Endometrial microvascular endothelial cells (primary cell): ENCODE measurements around the gene TLCD3B. TPM values are rescaled to one million over a fixed set of nuclear protein-coding genes. Genes with fewer than 3 reads are reported as not detected.
"Not testable (repeated sequence)": the region's sequence is repeated elsewhere in the genome, so short reads cannot be mapped to it uniquely, and the experiment has no call there.

Experiments
- in situ Hi-C: cut with HindIII; loops from 2 replicates; pipeline ENCODE4 v1.10.0; 2017; ENCODE audit warnings: low sequenced_read_pairs, low pct_unique_long_range_greater_than_20kb; ENCODE audit errors: inconsistent ontology term
- total RNA-seq: library from RNA; depleted of rRNA; stranded (reverse); fragments of >200 nt; gene quantifications from one replicate; pipeline ENCODE4 v1.2.3, GENCODE V29; 2015; ENCODE audit errors: inconsistent ontology term

Gene TLCD3B
- total RNA-seq, 1 donor from 2014 or later = 0.84 TPM

GRCh38 chr16:30063893-30064728 lies 33.0 kb upstream of the TLCD3B start:
- in situ Hi-C loops = no loop called here

DNA sequence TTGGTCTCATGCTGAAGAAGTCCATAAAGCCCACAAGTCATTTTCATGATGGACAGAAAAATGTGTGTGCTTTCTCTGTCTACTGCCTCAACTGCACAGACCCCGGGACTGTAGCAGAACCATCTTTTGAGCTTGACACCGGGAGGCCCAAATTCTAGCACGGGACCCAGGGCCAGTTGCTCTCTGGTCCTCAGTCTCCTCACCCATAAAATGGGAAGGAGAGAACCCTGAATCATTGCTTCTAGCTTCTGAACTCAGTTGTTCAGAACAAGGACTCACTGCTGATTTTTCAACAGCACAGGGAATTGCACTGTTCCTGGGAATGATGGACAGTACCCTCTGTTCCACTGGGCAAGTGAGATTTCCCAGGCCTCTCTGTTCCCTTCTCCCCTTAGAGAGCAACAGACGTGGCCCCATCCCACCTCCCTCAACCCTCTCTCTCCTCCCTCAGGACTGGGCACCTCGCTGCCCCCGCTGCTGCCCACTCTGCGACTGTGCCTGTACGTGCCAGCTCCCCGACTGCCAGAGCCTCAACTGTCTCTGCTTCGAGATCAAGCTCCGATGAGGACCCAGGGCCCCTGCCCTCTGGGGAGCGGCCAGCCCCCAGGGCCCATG lies 32.3 kb upstream of the TLCD3B start:
- in situ Hi-C loops = no loop called here

GRCh38 chr16:30060836-30061554 lies 29.9 kb upstream of the TLCD3B start:
- in situ Hi-C loops = no loop called here

DNA sequence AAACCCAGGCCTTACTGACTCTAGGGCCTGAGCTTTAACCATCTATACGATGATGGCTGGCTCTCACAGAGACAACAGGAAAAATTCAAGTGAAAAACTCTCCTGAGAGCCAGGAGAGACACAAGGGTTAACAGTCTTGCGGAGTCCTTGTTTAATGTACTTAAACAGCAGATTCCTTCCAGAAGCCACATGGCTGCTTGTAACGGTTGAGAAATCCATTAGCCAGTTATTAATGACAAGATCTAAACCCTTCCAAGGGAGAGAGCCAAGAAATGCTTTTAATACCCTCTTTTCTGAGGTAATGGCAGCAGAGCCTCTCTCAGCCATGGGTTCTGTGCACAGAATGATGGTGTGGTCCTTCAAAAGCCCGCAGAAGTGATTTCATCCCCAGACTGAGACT lies 29.3 kb upstream of the TLCD3B start:
- in situ Hi-C loops = no loop called here

GRCh38 chr16:30054959-30055553 lies 24.0 kb upstream of the TLCD3B start:
- in situ Hi-C loops = no loop called here

DNA sequence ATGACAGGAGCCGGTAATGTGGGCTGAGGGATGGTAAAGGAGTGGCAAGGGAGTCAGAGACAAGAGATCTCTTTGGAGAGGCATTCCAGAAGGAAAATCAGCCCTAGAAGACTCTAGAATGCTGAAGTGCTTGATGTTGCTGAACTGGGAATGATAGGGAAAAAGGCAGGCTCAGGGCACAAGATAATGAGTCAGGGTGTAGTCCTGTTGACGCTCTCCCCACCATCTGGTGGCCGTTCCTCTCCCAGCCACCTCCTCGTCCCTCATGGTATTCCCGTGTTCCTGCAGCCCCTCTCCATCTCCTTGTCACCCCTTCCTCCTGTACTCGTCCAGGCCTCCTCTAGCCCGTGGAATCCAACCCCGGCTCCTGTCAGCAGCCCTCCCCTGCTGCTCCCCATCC lies 23.4 kb upstream of the TLCD3B start:
- in situ Hi-C loops = no loop called here

GRCh38 chr16:30053376-30054015 lies 22.4 kb upstream of the TLCD3B start:
- in situ Hi-C loops = no loop called here

GRCh38 chr16:30052671-30053372 lies 21.8 kb upstream of the TLCD3B start:
- in situ Hi-C loops = no loop called here

- in situ Hi-C loops = no loop called here
Observed at GRCh38 chr16:30051518-30051917, 20.4 kb upstream of the TLCD3B start.

- in situ Hi-C loops = no loop called here
Observed at GRCh38 chr16:30049871-30050270, 18.8 kb upstream of the TLCD3B start.

DNA sequence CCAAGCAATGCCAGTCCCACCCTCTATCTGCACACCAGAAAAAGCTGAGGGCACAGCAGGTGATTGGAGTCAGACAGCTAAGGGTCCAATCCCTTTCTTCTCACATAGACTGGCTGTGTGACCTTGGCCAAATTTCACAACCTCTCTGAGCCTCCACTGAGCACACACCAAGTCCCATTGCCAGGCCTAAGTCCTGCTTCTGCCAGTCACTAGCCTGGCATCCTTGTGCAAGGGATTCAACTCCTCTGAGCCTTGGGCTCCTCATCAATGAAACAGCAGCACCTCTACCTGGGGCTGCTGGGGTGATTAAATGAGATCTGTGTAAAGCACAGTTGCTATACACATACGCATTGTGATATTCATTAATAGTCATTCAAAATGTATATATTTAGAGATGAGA lies 15.5 kb upstream of the TLCD3B start:
- in situ Hi-C loops = no loop called here

GRCh38 chr16:30046178-30046577 lies 15.1 kb upstream of the TLCD3B start:
- in situ Hi-C loops = no loop called here

- in situ Hi-C loops = no loop called here
Observed at GRCh38 chr16:30041841-30042240, 10.8 kb upstream of the TLCD3B start.

DNA sequence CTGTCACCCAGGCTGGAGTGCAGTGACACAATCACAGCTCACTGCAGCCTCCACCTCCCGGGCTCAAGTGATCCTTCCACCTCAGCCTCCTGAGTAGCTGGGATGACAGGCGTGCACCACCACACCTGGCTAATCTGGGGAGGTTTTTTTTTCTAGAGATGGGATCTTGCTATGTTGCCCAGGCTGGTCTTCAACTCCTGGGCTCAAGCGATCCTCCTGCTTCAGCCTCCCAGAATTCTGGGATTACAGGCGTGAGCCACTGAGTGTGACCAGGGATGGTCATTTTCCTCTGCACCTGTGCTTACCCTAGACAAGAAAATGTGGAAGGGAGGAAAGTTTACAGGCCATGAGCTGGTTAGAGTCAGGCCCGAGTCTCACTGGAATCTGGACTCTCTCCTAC lies 9.6 kb upstream of the TLCD3B start:
- in situ Hi-C loops = not testable (repeated sequence)

- in situ Hi-C loops = no loop called here
Observed at GRCh38 chr16:30040221-30040620, 9.2 kb upstream of the TLCD3B start.

- in situ Hi-C loops = no loop called here
Observed at GRCh38 chr16:30033270-30033669, 2.2 kb upstream of the TLCD3B start.

GRCh38 chr16:30032083-30032819 lies 1.2 kb upstream of the TLCD3B start:
- in situ Hi-C loops = no loop called here

DNA sequence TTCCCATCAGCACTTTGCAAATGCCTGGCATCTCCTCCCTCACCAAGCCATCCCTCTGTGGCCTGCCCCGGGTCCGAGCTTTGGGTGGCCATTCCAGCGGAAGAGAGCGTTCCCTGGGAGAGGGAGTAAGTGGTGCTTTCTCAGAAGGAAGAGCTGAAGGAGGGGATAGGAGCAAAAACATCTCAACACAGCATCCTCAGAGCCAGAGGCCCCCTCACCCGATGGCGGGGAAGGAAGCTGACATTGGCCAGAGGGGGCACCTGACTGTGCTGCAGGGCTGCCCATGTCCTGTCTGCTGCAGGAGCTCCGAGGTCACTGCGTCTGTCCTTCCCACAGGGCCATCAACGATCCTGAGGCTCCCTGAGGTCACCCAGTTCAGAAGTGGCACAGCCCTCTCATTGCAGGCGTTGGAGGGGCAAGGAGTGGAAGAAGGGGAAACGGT lies 427 bp upstream of the TLCD3B start:
- in situ Hi-C loops = no loop called here
